Measurements from ENCODE around the gene TAF8. TPM values are rescaled to one million over a fixed set of nuclear protein-coding genes. Genes with fewer than 3 reads are reported as not detected.
A peak's percentile ranks its signal among the peaks of the same experiment; 100 is the strongest.
"Not testable (repeated sequence)": the region's sequence is repeated elsewhere in the genome, so short reads cannot be mapped to it uniquely, and the experiment has no call there.

Gene TAF8
- 14.8 TPM for polyA plus RNA-seq (ENCODE audit: insufficient read length)

GRCh38 chr6:42050297-42051267, at the start of gene TAF8:
Gene TAF8, plus strand, starts transcription at chr6:42050524. Its CDS starts 18 bp downstream, at chr6:42050542.
- peak; percentile 76 for DNase-seq (ENCODE audit: low read depth)

GRCh38 chr6:42001506-42001905, 48.8 kb upstream of the TAF8 start:
- DNase-seq (ENCODE audit: low read depth) = no peak

- DNase-seq (ENCODE audit: low read depth) = not testable (repeated sequence)
Observed at GRCh38 chr6:42003658-42004057, 46.7 kb upstream of the TAF8 start.

GRCh38 chr6:42007286-42008137, 42.8 kb upstream of the TAF8 start:
- no peak for DNase-seq (ENCODE audit: low read depth)

GRCh38 chr6:42008138-42008528, 42.2 kb upstream of the TAF8 start:
- not testable (repeated sequence) for DNase-seq (ENCODE audit: low read depth)

- no peak for DNase-seq (ENCODE audit: low read depth)
Observed at GRCh38 chr6:42009844-42010184, 40.5 kb upstream of the TAF8 start.

GRCh38 chr6:42010185-42010891, 40.0 kb upstream of the TAF8 start:
- DNase-seq (ENCODE audit: low read depth) = no peak

GRCh38 chr6:42010909-42011308, 39.4 kb upstream of the TAF8 start:
- DNase-seq (ENCODE audit: low read depth) = no peak

- DNase-seq (ENCODE audit: low read depth) = no peak
Observed at GRCh38 chr6:42012501-42013133, 37.7 kb upstream of the TAF8 start.

GRCh38 chr6:42013134-42013516, 37.2 kb upstream of the TAF8 start:
- DNase-seq (ENCODE audit: low read depth) = no peak

- no peak for DNase-seq (ENCODE audit: low read depth)
Observed at GRCh38 chr6:42017021-42017643, 33.2 kb upstream of the TAF8 start.

- DNase-seq (ENCODE audit: low read depth) = no peak
Observed at GRCh38 chr6:42020967-42021366, 29.4 kb upstream of the TAF8 start.

- DNase-seq (ENCODE audit: low read depth) = no peak
Observed at GRCh38 chr6:42021847-42022754, 28.2 kb upstream of the TAF8 start.

- DNase-seq (ENCODE audit: low read depth) = no peak
Observed at GRCh38 chr6:42022755-42023384, 27.5 kb upstream of the TAF8 start.

GRCh38 chr6:42025066-42025844, 25.1 kb upstream of the TAF8 start:
- no peak for DNase-seq (ENCODE audit: low read depth)

- DNase-seq (ENCODE audit: low read depth) = no peak
Observed at GRCh38 chr6:42025845-42026243, 24.5 kb upstream of the TAF8 start.

- DNase-seq (ENCODE audit: low read depth) = no peak
Observed at GRCh38 chr6:42026540-42026939, 23.8 kb upstream of the TAF8 start.

GRCh38 chr6:42028234-42029061, 21.9 kb upstream of the TAF8 start:
- no peak for DNase-seq (ENCODE audit: low read depth)

All from forelimb muscle (tissue), 1 donor.